GM12878 (cell line): ENCODE measurements around the gene BBOX1. TPM values are rescaled to one million over a fixed set of nuclear protein-coding genes. Genes with fewer than 3 reads are reported as not detected.

Source experiments
- ATAC-seq: fragments of 200-7000 bp; cut with Tn5 transposase; 3 replicates; pipeline ENCODE4 v1.9.1; 2020; ENCODE audit warnings: mild to moderate bottlenecking, moderate library complexity
- BruUV-seq: library from RNA; stranded (reverse); fragments of 400-500 nt; replicated peaks from 2 replicates; lab custom pipeline; 2021; lab: Mats Ljungman, UMichigan
- CTCF ChIA-PET: fragments of 300-600 bp; sonication (Branson Sonifier 250); formaldehyde crosslinking; extraction: SDS; loops from one replicate; lab custom pipeline; 2021; ENCODE audit warnings: inconsistent platforms; lab: Yijun Ruan, JAX
- POLR2A ChIA-PET: fragments of 350-600 bp; formaldehyde crosslinking; extraction: SDS; loops from one replicate; lab custom pipeline; 2021; ENCODE audit warnings: inconsistent platforms; lab: Charles Lee
- RAD21 ChIA-PET: fragments of 300-600 bp; sonication (Branson Sonifier 250); formaldehyde crosslinking; loops from one replicate; lab custom pipeline; 2023; ENCODE audit warnings: antibody characterized with exemption; ENCODE audit not compliant: unreplicated experiment; lab: Charles Lee
- SMC1A ChIA-PET: fragments of 300-600 bp; sonication (Branson Sonifier 250); formaldehyde crosslinking; loops from one replicate; lab custom pipeline; 2023; ENCODE audit not compliant: unreplicated experiment, uncharacterized antibody; lab: Charles Lee
- DNase-seq: peaks from one replicate; pipeline ENCODE4 v3.0.0-alpha.2; 2011; ENCODE audit warnings: low read depth, low spot score
- FAIRE-seq: peaks from 3 replicates; lab custom pipeline; 2011; peaks lifted over from hg19 to GRCh38; lab: Jason Lieb, UNC
- H2AFZ ChIP-seq: 2 replicates; pipeline ENCODE4 v1.6.0; 2011; ENCODE audit warnings: low read depth, low read length, control low read depth; ENCODE audit not compliant: control insufficient read depth
- H3K27ac ChIP-seq: 2 replicates; pipeline ENCODE4 v1.5.1; 2011; ENCODE audit warnings: control low read depth; ENCODE audit not compliant: control insufficient read depth, insufficient read depth
- H3K27me3 ChIP-seq, 2 experiments: replicated peaks in 1 of 2; 2 replicates each; pipeline versions ENCODE4 v1.6.0 to v1.6.1; 2011; ENCODE audit warnings: low read length in 1 of 2; ENCODE audit not compliant: control insufficient read depth in 2 of 2, insufficient read depth in 2 of 2
- H3K36me3 ChIP-seq, 2 experiments: 2 replicates each; pipeline ENCODE4 v1.5.1; 2011; ENCODE audit warnings: low read length in 1 of 2; ENCODE audit not compliant: control insufficient read depth in 2 of 2, insufficient read depth in 2 of 2
- H3K4me1 ChIP-seq: 2 replicates; pipeline ENCODE4 v1.6.1; 2011; ENCODE audit warnings: mild to moderate bottlenecking, low read length, moderate library complexity, mixed read lengths; ENCODE audit not compliant: control insufficient read depth, insufficient read depth
- H3K4me2 ChIP-seq: 2 replicates; pipeline ENCODE4 v1.6.0; 2011; ENCODE audit warnings: control low read depth; ENCODE audit not compliant: control insufficient read depth, insufficient read depth
- H3K4me3 ChIP-seq: fragments of 200-600 bp; sonication (generic); 2 replicates; pipeline ENCODE4 v1.5.1; 2016
- H3K79me2 ChIP-seq: 2 replicates; pipeline ENCODE4 v1.6.0; 2011; ENCODE audit warnings: low read length; ENCODE audit not compliant: control insufficient read depth, insufficient read depth
- H3K9ac ChIP-seq: 2 replicates; pipeline ENCODE4 v1.8.0; 2011; ENCODE audit warnings: low read length, control low read depth, mixed read lengths; ENCODE audit not compliant: control insufficient read depth, insufficient read depth
- H3K9me3 ChIP-seq: replicated peaks from 3 replicates; pipeline ENCODE4 v1.5.1; 2011; ENCODE audit warnings: mild to moderate bottlenecking, low read length; ENCODE audit not compliant: control insufficient read depth, insufficient read depth
- H4K20me1 ChIP-seq: 2 replicates; pipeline ENCODE4 v1.6.0; 2011; ENCODE audit not compliant: control insufficient read depth, insufficient read depth
- ELK1 ChIP-seq: IDR thresholded peaks from 2 replicates; pipeline ENCODE4 v1.6.1; 2012; ENCODE audit warnings: low read depth, low read length, improper control_type of control experiment
- FOXM1 ChIP-seq: IDR thresholded peaks from 2 replicates; pipeline ENCODE4 v1.6.1; 2012; ENCODE audit warnings: low read depth, mild to moderate bottlenecking, inconsistent platforms, low read length, moderate library complexity
- GABPA ChIP-seq: IDR thresholded peaks from 2 replicates; pipeline ENCODE4 v1.6.1; 2014; ENCODE audit warnings: antibody characterized with exemption, low read depth, mild to moderate bottlenecking, inconsistent platforms
- HDAC6 ChIP-seq: fragments of 200-600 bp; sonication (generic); IDR thresholded peaks from one replicate; pipeline ENCODE4 v1.8.0; 2017; ENCODE audit warnings: antibody characterized with exemption; ENCODE audit not compliant: unreplicated experiment
- IKZF2 ChIP-seq, 2 experiments: fragments of 450-650 bp; IDR thresholded peaks; 2 replicates each; pipeline ENCODE4 v1.6.1; 2017; ENCODE audit warnings: mild to moderate bottlenecking in 2 of 2, moderate library complexity in 2 of 2
- REST ChIP-seq: IDR thresholded peaks from 2 replicates; pipeline ENCODE4 v1.6.1; 2012; ENCODE audit warnings: mild to moderate bottlenecking, low read depth, low read length
- ZNF274 ChIP-seq: IDR thresholded peaks from one replicate; pipeline ENCODE4 v1.8.0; 2011; ENCODE audit not compliant: insufficient read length, insufficient read depth
- WGBS: methylation state at CpG from one replicate; pipeline ENCODE4 v1.1.6; 2016; ENCODE audit warnings: low lambda C conversion rate; ENCODE audit not compliant: insufficient replicate concordance, insufficient coverage; ENCODE audit errors: missing lambda C conversion rate; 5-methylcytosine and 5-hydroxymethylcytosine counted together
- in situ Hi-C: fragments of 300-500 bp; cut with MboI; formaldehyde crosslinking; loops from 9 replicates; pipeline ENCODE4 v1.14.3; 2018; ENCODE audit warnings: mixed read lengths
- intact Hi-C: fragments of 100-400 bp; cut with micrococcal nuclease; formaldehyde crosslinking; loops from one replicate; pipeline ENCODE4 v1.14.2; 2022; ENCODE audit not compliant: unreplicated experiment
- polyA plus RNA-seq, 11 experiments: library from polyadenylated mRNA; depleted of rRNA in 4 of 11; unstranded in 6 of 11; stranded (reverse) in 5 of 11; fragments of >200 nt; fragmentation: Nextera tagmentation in 4 of 11; fragmentation: Illumina TruSeq in 1 of 11; extraction: Ambion mirVana in 4 of 11; extraction: Trizol in 1 of 11; gene quantifications; 1 replicate in 1 of 11; 2 replicates in 10 of 11; pipeline versions ENCODE4 v1.2.1 to v1.2.3, GENCODE V29; 2011 to 2016; ENCODE audit warnings: inconsistent platforms in 2 of 11, missing spikeins in 2 of 11, low read depth in 1 of 11
- total RNA-seq, 4 experiments: library from RNA; depleted of rRNA in 3 of 4; stranded (reverse); fragments of >200 nt in 3 of 4; fragmentation: Illumina TruSeq in 1 of 4; extraction: Trizol in 1 of 4; gene quantifications; 2 replicates each; pipeline versions ENCODE4 v1.2.1 to v1.2.3, GENCODE V29; 2013 to 2021

Gene BBOX1
- total and polyA plus RNA-seq, 10 of the 15 experiments (the other 5 are each of a cell fraction or from before 2014, with no cell fraction given): 3.5 TPM; not detected in 9

GRCh38 chr11:27085111-27085510 lies 44.5 kb downstream of the BBOX1 start:
- FAIRE-seq (no peak), ATAC-seq (no peak), DNase-seq (no peak)
- Histone ChIP-seq H3K9ac (no peak overlapping the region), H3K79me2 (no peaks in the 10 kb centered on the region), H3K9me3 (no peaks in the 10 kb centered on the region), H3K36me3 (no peaks in the 10 kb centered on the region), H3K27me3 (no peaks in the 10 kb centered on the region), H2AFZ (no peak overlapping the region), H3K27ac (no peak overlapping the region), H3K4me2 (no peak overlapping the region), H4K20me1 (no peaks in the 10 kb centered on the region), H3K4me1 (no peaks in the 10 kb centered on the region), H3K4me3 (no peak overlapping the region)
- TF ChIP-seq HDAC6: no peak
- no peak for TF ChIP-seq IKZF2 (IDR thresholded peaks at IDR 0.05)
- no peak for TF ChIP-seq GABPA
- TF ChIP-seq ELK1: no peak
- TF ChIP-seq REST: no peak
- TF ChIP-seq FOXM1: no peak
- no peak for TF ChIP-seq ZNF274
- intact Hi-C loops: no loop called here
- CTCF ChIA-PET: interaction anchor here (1.3 kb wide), 1 partner anchor 9 kb away, joined by 5 read pairs; no protein-coding TSS in a partner anchor
- 0% methylated on average over 1 of the region's 1 CpG for WGBS
- in situ Hi-C loops: no loop called here
- RAD21 ChIA-PET: no interaction called here
- POLR2A ChIA-PET: no interaction called here
- SMC1A ChIA-PET: interaction anchor here (1.3 to 1.7 kb wide), 2 partner anchors 21 to 31 kb away, joined by 4 to 5 read pairs; no protein-coding TSS in a partner anchor
- BruUV-seq: no TSS peak
